ENCODE measurements around the gene SEMA6B.
A peak's percentile ranks its signal among the peaks of the same experiment; 100 is the strongest.

SEMA6B gene

GRCh38 chr19:4525563-4526002 is 33.9 kb downstream of the SEMA6B start:
- DNase-seq (ENCODE audit: low read depth), result no peak

- peak; percentile 46 for DNase-seq (ENCODE audit: low read depth)
Measured at GRCh38 chr19:4524808-4525562, 34.5 kb downstream of the SEMA6B start.

- DNase-seq (ENCODE audit: low read depth), result no peak
Measured at GRCh38 chr19:4523306-4524110, 36.0 kb downstream of the SEMA6B start.

- no peak for DNase-seq (ENCODE audit: low read depth)
Measured at GRCh38 chr19:4522291-4523002, 37.0 kb downstream of the SEMA6B start.

GRCh38 chr19:4521888-4522242 is 37.6 kb downstream of the SEMA6B start:
- DNase-seq (ENCODE audit: low read depth), result no peak

- DNase-seq (ENCODE audit: low read depth), result no peak
Measured at GRCh38 chr19:4521170-4521887, 38.2 kb downstream of the SEMA6B start.

- DNase-seq (ENCODE audit: low read depth), result no peak
Measured at GRCh38 chr19:4519521-4520277, 39.8 kb downstream of the SEMA6B start.

GRCh38 chr19:4519172-4519496 is 40.4 kb downstream of the SEMA6B start:
- DNase-seq (ENCODE audit: low read depth), result no peak

GRCh38 chr19:4518345-4519171 is 40.9 kb downstream of the SEMA6B start, which contains the start of gene PLIN4:
Gene PLIN4, minus strand, starts transcription at chr19:4518486. Its CDS starts 214 bp downstream, at chr19:4518272.
- no peak for DNase-seq (ENCODE audit: low read depth)

GRCh38 chr19:4517451-4518057 is 41.9 kb downstream of the SEMA6B start:
- DNase-seq (ENCODE audit: low read depth), result no peak

- DNase-seq (ENCODE audit: low read depth), result no peak
Measured at GRCh38 chr19:4516939-4517300, 42.6 kb downstream of the SEMA6B start.

- no peak for DNase-seq (ENCODE audit: low read depth)
Measured at GRCh38 chr19:4516199-4516938, 43.1 kb downstream of the SEMA6B start.

GRCh38 chr19:4515732-4516131 is 43.8 kb downstream of the SEMA6B start:
- DNase-seq (ENCODE audit: low read depth), result no peak

GRCh38 chr19:4513248-4513647 is 46.2 kb downstream of the SEMA6B start:
- DNase-seq (ENCODE audit: low read depth), result no peak

- no peak for DNase-seq (ENCODE audit: low read depth)
Measured at GRCh38 chr19:4512070-4512469, 47.4 kb downstream of the SEMA6B start.

- no peak for DNase-seq (ENCODE audit: low read depth)
Measured at GRCh38 chr19:4511300-4512054, 48.0 kb downstream of the SEMA6B start.

GRCh38 chr19:4510435-4511255 is 48.8 kb downstream of the SEMA6B start:
- no peak for DNase-seq (ENCODE audit: low read depth)

- no peak for DNase-seq (ENCODE audit: low read depth)
Measured at GRCh38 chr19:4508698-4509097, 50.8 kb downstream of the SEMA6B start.

Data from activated gamma-delta T cell treated with anti-CD3 and anti-CD28 coated beads, Interleukin-2, amount 50 U/mL, for 16 hours (primary cell).